H1 (cell line): ENCODE measurements around the gene CRACDL. TPM values are rescaled to one million over a fixed set of nuclear protein-coding genes. Genes with fewer than 3 reads are reported as not detected.

Experiments used
- CTCF ChIA-PET: fragments of 300-600 bp; sonication (Branson Sonifier 250); formaldehyde crosslinking; loops from one replicate; lab custom pipeline; 2021; ENCODE audit not compliant: partially characterized antibody; lab: Charles Lee
- POLR2A ChIA-PET: fragments of 300-600 bp; sonication (Branson Sonifier 250); formaldehyde crosslinking; loops from one replicate; lab custom pipeline; 2021; ENCODE audit warnings: inconsistent platforms; ENCODE audit not compliant: partially characterized antibody; lab: Charles Lee
- DNase-seq, 2 experiments: peaks; one replicate each; pipeline versions ENCODE4 v3.0.0 to v3.0.0-alpha.2; 2010 to 2022; ENCODE audit warnings: low spot score in 2 of 2, low read depth in 1 of 2, mixed read lengths in 1 of 2
- FAIRE-seq: peaks from 2 replicates; lab custom pipeline; 2011; peaks lifted over from hg19 to GRCh38; lab: Jason Lieb, UNC
- H2AFZ ChIP-seq: 2 replicates; pipeline ENCODE4 v1.8.1; 2012; ENCODE audit warnings: low read length, inconsistent platforms
- H2AK5ac ChIP-seq: 2 replicates; pipeline ENCODE4 v1.6.1; 2013; ENCODE audit warnings: low read depth, low read length
- H2BK120ac ChIP-seq: replicated peaks from 2 replicates; pipeline ENCODE3; 2013; ENCODE audit warnings: low read depth, low read length, inconsistent platforms
- H2BK12ac ChIP-seq: 2 replicates; pipeline ENCODE4 v1.6.1; 2013; ENCODE audit warnings: low read depth, low read length
- H2BK15ac ChIP-seq: 2 replicates; pipeline ENCODE4 v1.6.1; 2013; ENCODE audit warnings: low read length
- H2BK20ac ChIP-seq: 2 replicates; pipeline ENCODE4 v1.6.1; 2013; ENCODE audit warnings: low read length
- H2BK5ac ChIP-seq: 2 replicates; pipeline ENCODE4 v1.6.1; 2013; ENCODE audit warnings: low read depth, low read length
- H3K14ac ChIP-seq: 2 replicates; pipeline ENCODE4 v1.6.1; 2013; ENCODE audit warnings: inconsistent platforms; ENCODE audit not compliant: insufficient read length
- H3K18ac ChIP-seq: 2 replicates; pipeline ENCODE4 v1.6.1; 2013; ENCODE audit warnings: low read length; ENCODE audit errors: extremely low read depth
- H3K23ac ChIP-seq: 2 replicates; pipeline ENCODE4 v1.6.1; 2013; ENCODE audit warnings: inconsistent platforms; ENCODE audit not compliant: insufficient read length
- H3K23me2 ChIP-seq: 2 replicates; pipeline ENCODE4 v1.6.1; 2013; ENCODE audit warnings: low read depth, low read length
- H3K27ac ChIP-seq: 2 replicates; pipeline ENCODE4 v1.6.1; 2011; ENCODE audit warnings: low read depth, low read length, inconsistent platforms
- H3K27me3 ChIP-seq, 4 experiments: replicated peaks in 1 of 4; 1 replicate in 1 of 4; 2 replicates in 3 of 4; pipeline versions ENCODE4 v1.6.1 to v1.8.1; 2011 to 2013; ENCODE audit warnings: low read length in 3 of 4, mild to moderate bottlenecking in 3 of 4, inconsistent platforms in 2 of 4, mixed read lengths in 2 of 4, moderate library complexity in 1 of 4; ENCODE audit not compliant: control insufficient read depth in 3 of 4, insufficient read depth in 3 of 4; ENCODE audit errors: extremely low read depth in 1 of 4
- H3K36me3 ChIP-seq, 4 experiments: 2 replicates each; pipeline versions ENCODE4 v1.6.1 to v1.8.1; 2011 to 2013; ENCODE audit warnings: mild to moderate bottlenecking in 4 of 4, low read length in 3 of 4, moderate library complexity in 2 of 4, control low read depth in 1 of 4, inconsistent platforms in 1 of 4; ENCODE audit not compliant: insufficient read depth in 4 of 4, control insufficient read depth in 2 of 4
- H3K4ac ChIP-seq: replicated peaks from 2 replicates; pipeline ENCODE3; 2013; ENCODE audit warnings: low read length, low read depth, mixed read lengths, inconsistent platforms; ENCODE audit not compliant: insufficient read length
- H3K4me1 ChIP-seq, 4 experiments: replicated peaks in 1 of 4; 1 replicate in 1 of 4; 2 replicates in 3 of 4; pipeline versions ENCODE4 v1.6.1 to v1.8.1; 2011 to 2013; ENCODE audit warnings: low read length in 3 of 4, inconsistent platforms in 2 of 4, mixed read lengths in 1 of 4; ENCODE audit not compliant: insufficient read depth in 4 of 4, control insufficient read depth in 3 of 4
- H3K4me2 ChIP-seq, 2 experiments: 2 replicates each; pipeline versions ENCODE4 v1.6.1 to v1.8.1; 2011 to 2013; ENCODE audit warnings: low read depth in 2 of 2, low read length in 2 of 2, control low read depth in 1 of 2, inconsistent platforms in 1 of 2, mild to moderate bottlenecking in 1 of 2; ENCODE audit not compliant: insufficient read depth in 1 of 2
- H3K4me3 ChIP-seq, 4 experiments: fragments of 200-600, 300-600 bp in 1 of 4; sonication (generic), shearing (Covaris generic), sonication (Bioruptor Twin) in 1 of 4; 2 replicates each; pipeline versions ENCODE4 v1.5.1 to v1.8.1; 2011 to 2016; ENCODE audit warnings: low read length in 4 of 4, low read depth in 3 of 4, control low read depth in 2 of 4, inconsistent platforms in 2 of 4, mild to moderate bottlenecking in 2 of 4, mixed read lengths in 1 of 4, moderate library complexity in 1 of 4; ENCODE audit not compliant: insufficient read depth in 2 of 4; ENCODE audit errors: extremely low read depth in 1 of 4
- H3K56ac ChIP-seq: replicated peaks from 2 replicates; pipeline ENCODE3; 2013; ENCODE audit warnings: low read depth, mild to moderate bottlenecking, mixed read lengths, low read length, inconsistent platforms; ENCODE audit not compliant: insufficient read length
- H3K79me1 ChIP-seq: 2 replicates; pipeline ENCODE4 v1.6.1; 2013; ENCODE audit warnings: low read depth, low read length, control low read depth
- H3K79me2 ChIP-seq, 2 experiments: 2 replicates each; pipeline versions ENCODE4 v1.6.1 to v1.8.1; 2012 to 2013; ENCODE audit warnings: low read length in 2 of 2, mild to moderate bottlenecking in 2 of 2, inconsistent platforms in 1 of 2; ENCODE audit not compliant: insufficient read depth in 2 of 2, control insufficient read depth in 1 of 2
- H3K9ac ChIP-seq, 4 experiments: replicated peaks in 1 of 4; 1 replicate in 1 of 4; 2 replicates in 3 of 4; pipeline versions ENCODE4 v1.6.1 to v1.8.1; 2011 to 2013; ENCODE audit warnings: low read depth in 3 of 4, low read length in 3 of 4, control low read depth in 2 of 4, mild to moderate bottlenecking in 2 of 4, moderate library complexity in 2 of 4, inconsistent platforms in 1 of 4; ENCODE audit errors: extremely low read depth in 1 of 4
- H3K9me3 ChIP-seq, 2 experiments: 2 replicates each; pipeline versions ENCODE4 v1.6.1 to v1.8.1; 2012 to 2013; ENCODE audit warnings: mild to moderate bottlenecking in 2 of 2, moderate library complexity in 2 of 2, control low read depth in 1 of 2, inconsistent platforms in 1 of 2, low read depth in 1 of 2, low read length in 1 of 2, mixed read lengths in 1 of 2; ENCODE audit not compliant: insufficient read depth in 2 of 2
- H4K20me1 ChIP-seq, 2 experiments: replicated peaks in 1 of 2; 2 replicates each; pipeline versions ENCODE3 to v1.8.1; 2011 to 2013; ENCODE audit warnings: inconsistent platforms in 2 of 2, low read length in 2 of 2, mild to moderate bottlenecking in 1 of 2; ENCODE audit not compliant: insufficient read depth in 2 of 2, control insufficient read depth in 1 of 2
- H4K5ac ChIP-seq: 2 replicates; pipeline ENCODE4 v1.6.1; 2013; ENCODE audit warnings: low read length, low read depth, mixed read lengths, inconsistent platforms; ENCODE audit not compliant: insufficient read length
- H4K8ac ChIP-seq: 2 replicates; pipeline ENCODE4 v1.8.0; 2013; ENCODE audit warnings: mild to moderate bottlenecking, moderate library complexity, low read length, inconsistent platforms; ENCODE audit not compliant: insufficient read depth; ENCODE audit errors: extremely low read depth
- H4K91ac ChIP-seq: replicated peaks from 2 replicates; pipeline ENCODE3; 2013; ENCODE audit warnings: low read length, mixed read lengths, inconsistent platforms; ENCODE audit not compliant: insufficient read length
- CTCF ChIP-seq, 3 experiments: IDR thresholded peaks; 1 replicate in 2 of 3; 2 replicates in 1 of 3; pipeline versions ENCODE4 v1.5.1 to v1.6.1; 2011; ENCODE audit warnings: low read length in 3 of 3, mild to moderate bottlenecking in 3 of 3, inconsistent platforms in 2 of 3, low read depth in 1 of 3, moderate library complexity in 1 of 3; ENCODE audit not compliant: insufficient read depth in 1 of 3; ENCODE audit errors: control extremely low read depth in 1 of 3
- EGR1 ChIP-seq: IDR thresholded peaks from 2 replicates; pipeline ENCODE4 v1.6.1; 2011; ENCODE audit warnings: low read depth, low read length, borderline replicate concordance
- HDAC6 ChIP-seq: IDR thresholded peaks from one replicate; pipeline ENCODE4 v1.7.1; 2012; ENCODE audit warnings: low read depth, mild to moderate bottlenecking, inconsistent platforms, low read length, moderate library complexity
- JUN ChIP-seq: IDR thresholded peaks from 2 replicates; pipeline ENCODE4 v1.6.1; 2011; ENCODE audit warnings: low read depth, mild to moderate bottlenecking, improper control_type of control experiment, low read length
- KDM5A ChIP-seq: fragments of 200-600 bp; IDR thresholded peaks from 2 replicates; pipeline ENCODE4 v1.7.1; 2012; ENCODE audit warnings: mild to moderate bottlenecking, low read length, inconsistent platforms, mixed read lengths
- POLR2AphosphoS5 ChIP-seq: IDR thresholded peaks from 2 replicates; pipeline ENCODE4 v1.6.1; 2011; ENCODE audit warnings: low read depth, low read length
- RNF2 ChIP-seq: fragments of 200-900, 300-1000 bp; sonication (generic); IDR thresholded peaks from 2 replicates; pipeline ENCODE4 v1.7.1; 2016; ENCODE audit warnings: borderline replicate concordance, low read depth, mild to moderate bottlenecking, antibody characterized with exemption, low read length; ENCODE audit not compliant: poor library complexity, severe bottlenecking; ENCODE audit errors: missing control alignments
- SP2 ChIP-seq: IDR thresholded peaks from 2 replicates; pipeline ENCODE4 v1.6.1; 2012; ENCODE audit warnings: mild to moderate bottlenecking, low read length, inconsistent platforms
- SRF ChIP-seq: IDR thresholded peaks from 2 replicates; pipeline ENCODE4 v1.6.1; 2011; ENCODE audit warnings: mild to moderate bottlenecking, low read depth, low read length, moderate library complexity
- SUZ12 ChIP-seq: fragments of 200-600 bp; sonication (generic); IDR thresholded peaks from 2 replicates; pipeline ENCODE4 v1.6.1; 2012; ENCODE audit warnings: mild to moderate bottlenecking, inconsistent platforms, low read length, moderate library complexity, mixed read lengths
- TAF1 ChIP-seq: IDR thresholded peaks from 2 replicates; pipeline ENCODE4 v1.6.1; 2011; ENCODE audit warnings: mild to moderate bottlenecking, low read depth, low read length
- WGBS, 2 experiments: shearing (Covaris generic) in 1 of 2; methylation state at CpG; one replicate each; pipeline versions ENCODE4 v1.1.6 to v1.1.7; 2013 to 2015; ENCODE audit warnings: low lambda C conversion rate in 2 of 2, mixed read lengths in 2 of 2, inconsistent platforms in 1 of 2, low coverage in 1 of 2, missing lambda C conversion rate in 1 of 2; ENCODE audit not compliant: insufficient replicate concordance in 2 of 2, insufficient coverage in 1 of 2, insufficient read length in 1 of 2; ENCODE audit errors: extremely low coverage in 1 of 2, missing lambda C conversion rate in 1 of 2; 5-methylcytosine and 5-hydroxymethylcytosine counted together
- polyA plus RNA-seq, 7 experiments: library from polyadenylated mRNA; depleted of rRNA in 3 of 7; stranded (reverse) in 5 of 7; unstranded in 2 of 7; fragments of >200 nt in 5 of 7; fragments of 200-250 nt in 2 of 7; gene quantifications; 1 replicate in 5 of 7; 2 replicates in 1 of 7; 4 replicates in 1 of 7; pipeline versions ENCODE4 v1.2.1 to v1.2.3, GENCODE V29; 2011 to 2013; ENCODE audit warnings: missing spikeins in 2 of 7, mixed read lengths in 2 of 7
- total RNA-seq: library from RNA; stranded (reverse); fragmentation: NEBNext Ultra II Directional; extraction: Animal tissue kit (Norgen Biotek cat#: 25700); gene quantifications from 2 replicates; pipeline ENCODE4 v1.2.1, GENCODE V29; 2021

The CRACDL gene
- total and polyA plus RNA-seq, 2 of the 8 experiments (the other 6 are each of a cell fraction or from before 2014, with no cell fraction given): 0.07 to 0.38 TPM

GRCh38 chr2:98857001-98857400 lies 79.0 kb downstream of the CRACDL start:
- no peak overlapping the region for H4K8ac ChIP-seq
- DNase-seq (no peak), FAIRE-seq (no peak)
- H3K4me1 ChIP-seq: no peaks in the 10 kb centered on the region
- no peak overlapping the region for H3K4ac ChIP-seq
- no peaks in the 10 kb centered on the region for H3K79me1 ChIP-seq
- no peak overlapping the region for H2AK5ac ChIP-seq
- H3K14ac ChIP-seq: no peak overlapping the region
- H2BK15ac ChIP-seq: no peak overlapping the region
- H3K23me2 ChIP-seq: no peaks in the 10 kb centered on the region
- TF ChIP-seq KDM5A: no peak
- no peak for TF ChIP-seq EGR1
- TF ChIP-seq RNF2: no peak
- no peak for TF ChIP-seq POLR2AphosphoS5
- TF ChIP-seq SRF: no peak
- no peak for TF ChIP-seq CTCF (IDR thresholded peaks at IDR 0.05; ENCODE audit: control extremely low read depth in 1 of 3, insufficient read depth in 1 of 3, low read depth in 1 of 3, low read length in 3 of 3)
- no peak for TF ChIP-seq SP2
- no peak for TF ChIP-seq HDAC6
- TF ChIP-seq TAF1: no peak
- no peak for TF ChIP-seq JUN
- no peak for TF ChIP-seq SUZ12
- ChIA-PET CTCF (no interaction called here), POLR2A (no interaction called here)
- no peak overlapping the region for H2BK5ac ChIP-seq
- H3K23ac ChIP-seq: no peak overlapping the region
- H2AFZ ChIP-seq: no peak overlapping the region
- WGBS, 2 experiments: 88% methylated on average over 1 of the region's 1 CpG; no CpG with 5 or more reads in 1 of the 2 experiments
- H2BK12ac ChIP-seq: no peak overlapping the region
- H4K5ac ChIP-seq: no peak overlapping the region
- H3K79me2 ChIP-seq: no peaks in the 10 kb centered on the region
- H4K20me1 ChIP-seq: no peaks in the 10 kb centered on the region
- H3K36me3 ChIP-seq: no peaks in the 10 kb centered on the region
- H3K27me3 ChIP-seq: no peaks in the 10 kb centered on the region
- H2BK120ac ChIP-seq: no peak overlapping the region
- no peak overlapping the region for H3K4me3 ChIP-seq
- no peak overlapping the region for H4K91ac ChIP-seq
- H3K27ac ChIP-seq: no peak overlapping the region
- H3K56ac ChIP-seq: no peak overlapping the region
- no peak overlapping the region for H3K4me2 ChIP-seq
- 0 out of 4 replicates have a peak, but pooled peaks cover 0 to 3% of the 10 kb centered on the region in 2 experiments for H3K9me3 ChIP-seq
- no peak overlapping the region for H2BK20ac ChIP-seq
- no peak overlapping the region for H3K9ac ChIP-seq
- H3K18ac ChIP-seq: no peak overlapping the region
